Fibroblast of the aortic adventitia (primary cell): ENCODE measurements around the gene WNT7B. TPM values are rescaled to one million over a fixed set of nuclear protein-coding genes. Genes with fewer than 3 reads are reported as not detected.

Source experiments
- DNase-seq: peaks from one replicate; pipeline ENCODE4 v3.0.0-alpha.2; 2010; ENCODE audit warnings: low read depth
- H3K4me3 ChIP-seq: 2 replicates; pipeline ENCODE4 v1.5.1; 2011; ENCODE audit warnings: low read depth, mild to moderate bottlenecking, control low read depth, low read length, moderate library complexity
- total RNA-seq: library from RNA; depleted of rRNA; stranded (reverse); fragments of >200 nt; gene quantifications from 2 replicates; pipeline ENCODE4 v1.2.3, GENCODE V29; 2012; ENCODE audit warnings: low replicate concordance
- TF ChIP-seq, protein P1 (sequence below): IDR thresholded peaks from 2 replicates; pipeline ENCODE4 v1.5.1; 2011; ENCODE audit warnings: mild to moderate bottlenecking, low read length, control low read depth, inconsistent platforms; ENCODE audit not compliant: insufficient read depth

Gene WNT7B
- total RNA-seq, 1 donor: 0.18 TPM

DNA sequence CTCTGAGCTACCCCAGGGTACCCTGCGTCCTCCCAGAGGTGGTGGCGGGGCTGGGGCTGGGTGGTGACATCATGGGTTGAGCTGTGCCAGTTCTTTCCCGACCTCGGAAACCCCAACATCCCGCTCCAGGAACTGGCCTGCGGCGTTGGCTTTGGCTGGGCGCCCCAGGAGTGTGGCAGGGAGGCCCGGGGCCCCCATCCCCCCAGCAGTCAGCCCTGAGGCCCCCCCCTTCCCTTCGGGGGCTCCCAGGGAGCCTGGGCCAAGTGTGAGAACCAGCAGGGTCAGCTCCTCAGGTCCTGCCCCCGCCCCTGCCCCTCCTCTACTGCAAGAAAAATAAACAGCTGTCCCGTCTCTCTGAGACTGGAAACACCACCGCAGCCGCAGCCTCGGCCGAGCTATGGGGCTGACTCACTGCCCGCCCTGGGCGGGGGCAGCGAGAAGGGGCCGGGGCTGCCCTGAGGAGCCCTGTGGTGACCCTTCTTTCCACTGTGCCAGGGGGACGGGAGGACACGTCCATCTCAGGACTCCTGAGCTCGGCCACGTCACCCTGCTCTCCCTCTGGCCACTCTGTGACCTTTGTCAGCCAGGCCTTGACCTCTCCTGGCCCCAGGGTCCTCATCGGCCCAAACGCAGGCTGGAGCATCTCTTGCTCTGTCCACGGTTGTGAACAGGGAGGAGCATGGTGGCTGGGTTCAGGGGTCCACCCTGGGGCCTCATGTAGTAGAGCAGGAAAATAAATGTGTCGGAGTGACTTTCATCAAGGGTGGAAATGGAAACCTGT lies 73.4 kb downstream of the WNT7B start:
- peak; percentile 59 for DNase-seq
- no peak overlapping the region for H3K4me3 ChIP-seq
- TF ChIP-seq, protein P1, sequence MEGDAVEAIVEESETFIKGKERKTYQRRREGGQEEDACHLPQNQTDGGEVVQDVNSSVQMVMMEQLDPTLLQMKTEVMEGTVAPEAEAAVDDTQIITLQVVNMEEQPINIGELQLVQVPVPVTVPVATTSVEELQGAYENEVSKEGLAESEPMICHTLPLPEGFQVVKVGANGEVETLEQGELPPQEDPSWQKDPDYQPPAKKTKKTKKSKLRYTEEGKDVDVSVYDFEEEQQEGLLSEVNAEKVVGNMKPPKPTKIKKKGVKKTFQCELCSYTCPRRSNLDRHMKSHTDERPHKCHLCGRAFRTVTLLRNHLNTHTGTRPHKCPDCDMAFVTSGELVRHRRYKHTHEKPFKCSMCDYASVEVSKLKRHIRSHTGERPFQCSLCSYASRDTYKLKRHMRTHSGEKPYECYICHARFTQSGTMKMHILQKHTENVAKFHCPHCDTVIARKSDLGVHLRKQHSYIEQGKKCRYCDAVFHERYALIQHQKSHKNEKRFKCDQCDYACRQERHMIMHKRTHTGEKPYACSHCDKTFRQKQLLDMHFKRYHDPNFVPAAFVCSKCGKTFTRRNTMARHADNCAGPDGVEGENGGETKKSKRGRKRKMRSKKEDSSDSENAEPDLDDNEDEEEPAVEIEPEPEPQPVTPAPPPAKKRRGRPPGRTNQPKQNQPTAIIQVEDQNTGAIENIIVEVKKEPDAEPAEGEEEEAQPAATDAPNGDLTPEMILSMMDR: no peak

DNA sequence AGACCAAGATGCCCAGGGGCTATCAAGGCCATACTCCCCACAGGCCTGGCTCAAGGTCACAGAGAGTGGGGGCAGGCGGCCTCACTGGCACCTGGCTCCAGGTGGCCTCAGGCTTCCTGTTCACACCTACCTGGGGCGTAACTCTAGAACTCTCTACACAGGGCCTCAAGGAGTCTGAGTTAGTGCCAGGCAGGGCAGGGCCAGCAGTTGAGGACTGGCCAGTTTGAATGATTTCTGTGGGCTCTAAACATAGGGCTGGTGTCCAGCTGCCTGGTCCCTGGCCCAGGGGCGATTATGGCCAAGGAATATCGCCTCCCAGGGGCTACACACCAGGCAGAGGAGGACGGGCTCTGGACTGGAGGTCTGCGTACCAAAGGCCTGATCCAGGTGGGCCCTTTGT lies 79.2 kb downstream of the WNT7B start:
- TF ChIP-seq, protein P1: no peak
- DNase-seq: no peak
- no peak overlapping the region for H3K4me3 ChIP-seq

DNA sequence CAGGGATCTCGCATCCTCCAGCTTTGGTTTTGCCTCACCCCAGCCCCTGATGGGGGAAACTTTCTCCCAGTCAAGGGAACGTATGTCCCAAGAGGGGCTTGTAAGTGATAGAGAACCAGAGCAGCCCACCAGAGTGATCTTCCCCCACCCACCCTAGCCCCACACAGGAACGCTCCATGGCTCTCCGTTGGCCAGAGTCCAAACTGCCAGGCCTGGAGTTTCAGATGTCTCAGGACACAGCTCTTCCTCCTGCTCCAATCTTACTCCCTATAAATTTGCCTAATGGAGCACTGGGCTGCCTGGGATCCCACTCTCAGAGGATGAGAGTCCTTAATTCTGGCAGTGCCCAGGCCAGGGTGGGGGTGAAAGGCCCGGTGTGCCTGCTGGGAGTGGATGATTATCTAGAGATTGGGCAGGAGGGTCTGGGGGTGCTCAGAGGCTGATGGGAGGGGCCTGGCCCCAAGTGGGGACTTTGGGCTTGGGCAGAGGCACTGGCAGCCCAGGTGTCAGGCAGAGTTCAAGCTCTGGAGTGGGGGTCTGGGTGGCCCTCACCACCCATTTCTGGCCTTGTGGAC lies 79.9 kb downstream of the WNT7B start:
- TF ChIP-seq, protein P1: no peak
- no peak for DNase-seq
- no peak overlapping the region for H3K4me3 ChIP-seq

DNA sequence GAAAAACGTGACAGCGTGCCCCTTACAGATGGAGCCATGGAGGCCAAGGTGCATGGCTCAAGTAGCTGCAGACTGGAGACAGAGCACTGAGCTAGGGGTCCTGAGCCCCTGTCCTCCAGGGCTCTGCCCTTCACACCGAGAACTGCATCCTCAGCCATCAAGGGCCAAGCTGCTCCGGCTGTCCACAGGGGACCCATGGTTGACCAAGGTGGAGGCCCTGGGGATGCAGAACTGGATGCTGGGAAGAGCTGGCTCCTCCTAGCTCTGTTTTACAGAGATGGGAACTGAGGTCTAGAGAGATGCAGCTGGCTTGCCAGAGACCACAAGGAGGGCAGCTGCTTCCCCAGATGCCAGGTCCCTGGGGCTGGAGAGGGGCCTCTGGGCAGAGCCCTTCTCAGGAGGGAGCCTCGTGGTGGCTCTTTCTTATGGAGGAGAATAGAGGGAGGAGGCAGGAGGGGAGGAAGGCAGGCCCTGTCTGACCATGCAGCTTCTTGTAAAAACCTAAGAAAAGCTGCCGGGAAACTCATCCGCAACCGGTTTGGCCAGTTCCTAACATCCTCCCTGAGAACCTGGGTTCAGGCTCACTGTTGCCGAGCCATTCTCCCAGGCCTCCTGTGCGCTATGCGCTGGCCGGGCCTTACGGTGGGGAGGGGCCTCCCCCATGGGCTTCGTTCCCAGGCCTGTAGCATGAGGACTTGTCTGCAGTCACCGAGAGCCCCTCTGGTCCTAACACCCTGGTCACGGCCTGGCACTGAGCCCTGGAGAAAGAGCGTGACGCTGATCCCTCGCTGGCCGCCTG lies 80.6 kb downstream of the WNT7B start:
- no peak overlapping the region for H3K4me3 ChIP-seq
- TF ChIP-seq, protein P1: no peak
- DNase-seq: no peak

DNA sequence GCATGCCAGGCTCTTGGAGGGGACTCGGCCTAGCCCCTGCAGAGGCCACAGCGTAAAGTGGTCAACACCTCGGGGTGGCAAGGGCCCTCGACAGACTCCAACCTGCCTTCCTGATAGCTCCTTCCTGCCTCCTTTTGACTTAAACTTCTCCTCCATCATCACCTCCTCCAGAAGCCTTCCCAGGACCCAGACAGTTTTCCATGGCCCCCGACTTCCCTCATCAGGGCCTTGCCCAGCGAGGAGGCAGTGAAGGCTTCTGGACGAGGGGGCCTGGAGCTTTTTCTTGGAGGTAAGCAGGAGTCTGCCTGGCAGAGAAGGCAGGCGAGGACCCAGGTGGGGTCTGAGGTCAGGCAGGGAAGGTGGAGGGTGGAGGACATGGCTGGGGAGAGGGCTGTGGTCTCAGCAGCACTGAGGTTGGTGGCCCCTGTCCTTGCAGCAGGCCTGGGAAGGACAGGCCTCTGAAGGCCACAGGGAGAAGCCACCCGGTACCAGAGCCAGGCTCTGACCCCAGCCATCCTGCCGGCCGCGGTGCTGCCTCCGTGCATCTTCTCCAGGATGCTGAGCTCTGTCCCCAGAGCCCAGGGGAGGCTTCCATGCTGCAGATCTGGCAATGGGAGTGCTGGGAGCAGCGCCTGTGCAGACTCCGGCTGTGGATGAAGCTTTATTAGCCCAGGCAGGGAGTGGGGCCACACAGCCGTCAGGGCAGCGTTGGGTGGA lies 81.4 kb downstream of the WNT7B start:
- no peak for DNase-seq
- TF ChIP-seq, protein P1: no peak
- H3K4me3 ChIP-seq: no peak overlapping the region

DNA sequence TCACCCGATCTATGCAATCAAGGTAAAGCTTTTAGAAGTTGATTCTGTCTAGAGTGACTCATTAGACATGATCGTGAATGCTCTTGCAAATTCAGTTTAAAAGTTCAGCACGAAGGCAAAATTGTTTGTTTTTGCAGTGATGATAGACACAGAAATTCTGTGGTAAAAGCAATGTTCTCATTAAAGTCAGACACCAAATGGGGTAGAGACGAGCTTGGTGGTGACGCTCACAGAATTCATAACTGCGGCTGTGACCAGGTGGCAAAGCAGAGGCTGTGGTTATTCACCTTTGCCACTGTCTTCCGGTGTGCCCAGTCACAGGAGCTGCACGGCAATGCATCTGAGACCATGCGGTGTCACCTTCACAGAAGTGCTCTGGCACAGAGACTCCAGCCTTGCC lies 83.4 kb downstream of the WNT7B start:
- DNase-seq: no peak
- no peak overlapping the region for H3K4me3 ChIP-seq
- TF ChIP-seq, protein P1: no peak
